ENCODE data around the gene SMTNL1.
"Not testable (repeated sequence)": the region's sequence is repeated elsewhere in the genome, so short reads cannot be mapped to it uniquely, and the experiment has no call there.

Gene SMTNL1

GRCh38 chr11:57529012-57529411, 8.4 kb upstream of the SMTNL1 start:
- Histone ChIP-seq H3K4me1 (ENCODE audit: control extremely low read depth in 1 of 4, control insufficient read depth in 4 of 4, insufficient read depth in 4 of 4, low read length in 3 of 4) (peaks cover 7 to 32% (median 19%) of the 10 kb centered on the region in 4 experiments), H3K27ac (ENCODE audit: insufficient read depth in 1 of 2, low read depth in 1 of 2, low read length in 2 of 2, poor library complexity in 1 of 2, severe bottlenecking in 2 of 2) (peak overlapping the region in 1 of 2 experiments; percentile 88), H3K36me3 (ENCODE audit: control insufficient read depth in 4 of 4, insufficient read depth in 4 of 4, low read length in 3 of 4) (peaks cover 3 to 35% (median 8%) of the 10 kb centered on the region in 4 experiments), H3K27me3 (replicated peaks in 2 of 5; ENCODE audit: control insufficient read depth in 4 of 5, insufficient read depth in 5 of 5, low read length in 4 of 5) (no peaks in the 10 kb centered on the region), H3K4me3 (ENCODE audit: control insufficient read depth in 1 of 7, extremely low read depth in 1 of 7, insufficient read depth in 4 of 7, low read depth in 2 of 7, low read length in 6 of 7) (no peak overlapping the region), H3K9me3 (ENCODE audit: control extremely low read depth in 1 of 5, control insufficient read depth in 4 of 5, insufficient read depth in 2 of 5, low read depth in 1 of 5, low read length in 4 of 5) (peaks cover 0 to 2% (median 0%) of the 10 kb centered on the region in 5 experiments)
- DNase-seq: no peak
- CTCF ChIA-PET: interaction anchor here (0.8 to 11.8 kb wide), 18 partner anchors 12 to 183 kb away, joined by 3 to 410 read pairs (median 6); partner anchors contain the start of genes RTN4RL2, SLC43A1 and UBE2L6
- POLR2A ChIA-PET: no interaction called here

DNA sequence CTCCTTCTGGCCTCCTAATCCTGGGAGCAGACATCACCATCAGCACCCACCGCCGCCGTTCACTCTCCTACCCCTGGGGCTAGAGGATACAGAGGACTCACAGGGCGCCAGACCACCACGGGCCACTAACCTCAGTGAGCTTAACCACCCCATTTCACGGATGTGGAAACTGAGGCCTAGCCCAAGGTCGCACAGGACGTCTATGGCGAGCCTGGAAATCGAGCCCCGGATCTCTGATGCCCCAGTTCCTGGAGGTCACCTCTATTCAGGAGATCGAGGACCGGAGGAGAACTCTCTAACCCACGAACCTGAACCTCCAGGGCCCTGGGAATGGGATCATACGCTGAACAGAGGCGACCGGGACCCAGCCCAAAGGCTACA, 7.2 kb upstream of the SMTNL1 start:
- WGBS (ENCODE audit: insufficient coverage): 1% methylated on average over 16 of the region's 17 CpGs
- ChIA-PET POLR2A (no interaction called here), CTCF (interaction anchor here (1.6 to 11.8 kb wide), 8 partner anchors 14 to 185 kb away, joined by 4 to 410 read pairs (median 54); partner anchors contain the start of gene SLC43A1)
- DNase-seq: no peak
- no peaks in the 10 kb centered on the region for H3K27me3 ChIP-seq (replicated peaks in 2 of 5; ENCODE audit: control insufficient read depth in 4 of 5, insufficient read depth in 5 of 5, low read length in 4 of 5)
- peak overlapping the region; percentile 62 to 96 (median 85) for H3K4me3 ChIP-seq (ENCODE audit: control insufficient read depth in 1 of 7, extremely low read depth in 1 of 7, insufficient read depth in 4 of 7, low read depth in 2 of 7, low read length in 6 of 7)
- H3K36me3 ChIP-seq (ENCODE audit: control insufficient read depth in 4 of 4, insufficient read depth in 4 of 4, low read length in 3 of 4): peaks cover 3 to 31% (median 8%) of the 10 kb centered on the region in 4 experiments
- peak overlapping the region; percentile 67 to 88 for H3K27ac ChIP-seq (ENCODE audit: insufficient read depth in 1 of 2, low read depth in 1 of 2, low read length in 2 of 2, poor library complexity in 1 of 2, severe bottlenecking in 2 of 2)
- peaks cover 7 to 32% (median 19%) of the 10 kb centered on the region in 4 experiments for H3K4me1 ChIP-seq (ENCODE audit: control extremely low read depth in 1 of 4, control insufficient read depth in 4 of 4, insufficient read depth in 4 of 4, low read length in 3 of 4)
- no peaks in the 10 kb centered on the region for H3K9me3 ChIP-seq (ENCODE audit: control extremely low read depth in 1 of 5, control insufficient read depth in 4 of 5, insufficient read depth in 2 of 5, low read depth in 1 of 5, low read length in 4 of 5)

DNA sequence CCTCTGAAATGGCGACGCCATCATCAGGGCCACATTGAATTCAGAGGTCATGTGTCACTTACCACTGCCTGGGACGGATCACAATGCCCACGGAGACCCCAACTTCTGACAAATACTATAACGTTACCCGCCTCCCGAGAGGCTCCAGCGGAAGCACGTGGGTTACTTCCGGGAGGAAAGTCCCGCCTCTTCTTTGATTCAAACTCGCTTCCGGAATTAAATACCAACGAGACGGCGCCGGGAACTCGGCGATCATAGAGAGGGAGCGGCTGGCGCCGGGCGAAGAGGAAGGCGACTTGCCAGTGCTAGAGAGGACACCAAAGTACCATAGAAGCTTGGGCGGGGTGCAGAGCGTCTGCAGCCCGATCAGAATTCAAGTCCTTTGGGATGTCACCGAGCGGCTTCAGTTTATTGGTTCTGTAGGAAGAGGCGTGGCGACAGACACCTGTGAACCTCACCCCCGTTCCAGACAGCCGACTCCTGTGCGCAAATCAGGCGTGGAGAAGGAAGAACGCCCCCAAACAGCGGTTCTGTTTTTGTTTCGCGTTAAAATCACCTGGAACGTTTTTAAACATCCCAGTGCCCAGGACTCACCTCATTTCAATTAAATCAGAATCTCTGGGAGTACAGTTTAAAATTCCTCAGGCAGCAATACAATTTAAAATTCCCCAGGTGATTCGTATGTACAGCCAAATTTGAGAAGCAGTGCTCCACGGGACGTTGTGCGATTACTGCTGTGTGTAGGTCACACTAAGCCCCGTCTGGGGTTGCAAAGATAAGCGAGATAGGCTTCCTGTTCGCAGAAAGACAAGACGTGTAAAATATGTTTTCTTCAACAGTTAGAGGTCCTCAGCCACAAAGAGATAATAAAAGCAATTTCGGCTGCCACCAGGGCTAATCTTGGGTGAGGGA, 6.5 kb upstream of the SMTNL1 start, which contains the start of gene TIMM10:
Gene TIMM10 (minus strand): TSS at position 159 of the 912 bp plus-strand sequence. CDS start 565 bp downstream, outside the sequence.
- Histone ChIP-seq H3K9me3 (ENCODE audit: control extremely low read depth in 1 of 5, control insufficient read depth in 4 of 5, insufficient read depth in 2 of 5, low read depth in 1 of 5, low read length in 4 of 5) (no peaks in the 10 kb centered on the region), H3K4me1 (ENCODE audit: control extremely low read depth in 1 of 4, control insufficient read depth in 4 of 4, insufficient read depth in 4 of 4, low read length in 3 of 4) (peaks cover 7 to 32% (median 19%) of the 10 kb centered on the region in 4 experiments), H3K27me3 (replicated peaks in 2 of 5; ENCODE audit: control insufficient read depth in 4 of 5, insufficient read depth in 5 of 5, low read length in 4 of 5) (no peaks in the 10 kb centered on the region), H3K36me3 (ENCODE audit: control insufficient read depth in 4 of 4, insufficient read depth in 4 of 4, low read length in 3 of 4) (peaks cover 3 to 28% (median 8%) of the 10 kb centered on the region in 4 experiments), H3K4me3 (ENCODE audit: control insufficient read depth in 1 of 7, extremely low read depth in 1 of 7, insufficient read depth in 4 of 7, low read depth in 2 of 7, low read length in 6 of 7) (peak within 1 kb of the TSS; percentile 62 to 96 (median 85)), H3K27ac (ENCODE audit: insufficient read depth in 1 of 2, low read depth in 1 of 2, low read length in 2 of 2, poor library complexity in 1 of 2, severe bottlenecking in 2 of 2) (peak within 1 kb of the TSS; percentile 67 to 88)
- CTCF ChIA-PET: interaction anchor here (1.1 to 11.8 kb wide), 9 partner anchors 14 to 183 kb away, joined by 3 to 410 read pairs (median 9); partner anchors contain the start of genes SLC43A1 and UBE2L6
- POLR2A ChIA-PET: interaction anchor here (0.8 to 1.2 kb wide), 3 partner anchors 107 to 1947 kb away, joined by 3 read pairs; no protein-coding TSS in a partner anchor
- 0% methylated on average over 48 of the region's 49 CpGs for WGBS (ENCODE audit: insufficient coverage)
- peak; percentile 97 to 98 (median 98) for DNase-seq

GRCh38 chr11:57534449-57534848, 2.9 kb upstream of the SMTNL1 start:
- POLR2A ChIA-PET; H3K36me3 ChIP-seq (ENCODE audit: control insufficient read depth in 4 of 4, insufficient read depth in 4 of 4, low read length in 3 of 4); H3K4me3 ChIP-seq (ENCODE audit: control insufficient read depth in 1 of 7, extremely low read depth in 1 of 7, insufficient read depth in 4 of 7, low read depth in 2 of 7, low read length in 6 of 7); H3K9me3 ChIP-seq (ENCODE audit: control extremely low read depth in 1 of 5, control insufficient read depth in 4 of 5, insufficient read depth in 2 of 5, low read depth in 1 of 5, low read length in 4 of 5); DNase-seq; H3K27ac ChIP-seq (ENCODE audit: insufficient read depth in 1 of 2, low read depth in 1 of 2, low read length in 2 of 2, poor library complexity in 1 of 2, severe bottlenecking in 2 of 2); H3K27me3 ChIP-seq (replicated peaks in 2 of 5; ENCODE audit: control insufficient read depth in 4 of 5, insufficient read depth in 5 of 5, low read length in 4 of 5): not testable (repeated sequence)
- CTCF ChIA-PET: interaction anchor here (1.0 to 11.8 kb wide), 5 partner anchors 9 to 191 kb away, joined by 3 to 115 read pairs (median 4); no protein-coding TSS in a partner anchor
- 98% methylated on average over 5 of the region's 7 CpGs for WGBS (ENCODE audit: insufficient coverage)
- H3K4me1 ChIP-seq (ENCODE audit: control extremely low read depth in 1 of 4, control insufficient read depth in 4 of 4, insufficient read depth in 4 of 4, low read length in 3 of 4): peaks cover 7 to 25% (median 16%) of the 10 kb centered on the region in 4 experiments

DNA sequence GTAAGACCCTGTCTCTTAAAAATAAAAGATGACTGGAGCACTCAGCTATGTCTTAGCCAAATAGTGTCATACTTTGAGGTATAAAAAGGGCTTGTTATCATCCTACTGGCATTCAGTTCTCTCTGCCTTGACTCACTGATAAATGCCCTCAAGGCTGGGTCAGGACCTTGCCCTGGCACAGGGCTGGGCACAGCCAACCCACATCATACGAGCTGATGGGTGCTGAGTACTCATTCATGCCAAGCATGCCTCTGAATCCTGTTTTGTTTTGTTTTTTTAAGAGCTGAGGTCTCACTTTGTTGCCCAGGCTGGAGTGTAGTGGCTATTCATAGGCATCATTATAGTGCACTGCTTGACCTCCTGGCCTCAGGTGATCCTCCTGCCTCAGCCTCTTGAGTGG, 1.9 kb downstream of the SMTNL1 start:
- ChIA-PET CTCF (interaction anchor here (0.8 to 1.5 kb wide), 2 partner anchors 9 to 102 kb away, joined by 3 read pairs; no protein-coding TSS in a partner anchor), POLR2A (no interaction called here)
- 100% methylated on average over 1 of the region's 1 CpG for WGBS (ENCODE audit: insufficient coverage)
- H3K9me3 ChIP-seq (ENCODE audit: control extremely low read depth in 1 of 5, control insufficient read depth in 4 of 5, insufficient read depth in 2 of 5, low read depth in 1 of 5, low read length in 4 of 5): no peaks in the 10 kb centered on the region
- H3K4me1 ChIP-seq (ENCODE audit: control extremely low read depth in 1 of 4, control insufficient read depth in 4 of 4, insufficient read depth in 4 of 4, low read length in 3 of 4): no peaks in the 10 kb centered on the region
- no peaks in the 10 kb centered on the region for H3K27me3 ChIP-seq (replicated peaks in 2 of 5; ENCODE audit: control insufficient read depth in 4 of 5, insufficient read depth in 5 of 5, low read length in 4 of 5)
- H3K4me3 ChIP-seq (ENCODE audit: control insufficient read depth in 1 of 7, extremely low read depth in 1 of 7, insufficient read depth in 4 of 7, low read depth in 2 of 7, low read length in 6 of 7): no peak overlapping the region
- no peak overlapping the region for H3K27ac ChIP-seq (ENCODE audit: insufficient read depth in 1 of 2, low read depth in 1 of 2, low read length in 2 of 2, poor library complexity in 1 of 2, severe bottlenecking in 2 of 2)
- H3K36me3 ChIP-seq (ENCODE audit: control insufficient read depth in 4 of 4, insufficient read depth in 4 of 4, low read length in 3 of 4): peaks cover 0 to 8% (median 2%) of the 10 kb centered on the region in 4 experiments
- no peak for DNase-seq

- Histone ChIP-seq H3K4me3 (ENCODE audit: control insufficient read depth in 1 of 7, extremely low read depth in 1 of 7, insufficient read depth in 4 of 7, low read depth in 2 of 7, low read length in 6 of 7) (no peak overlapping the region), H3K27me3 (replicated peaks in 2 of 5; ENCODE audit: control insufficient read depth in 4 of 5, insufficient read depth in 5 of 5, low read length in 4 of 5) (no peaks in the 10 kb centered on the region), H3K27ac (ENCODE audit: insufficient read depth in 1 of 2, low read depth in 1 of 2, low read length in 2 of 2, poor library complexity in 1 of 2, severe bottlenecking in 2 of 2) (no peak overlapping the region), H3K36me3 (ENCODE audit: control insufficient read depth in 4 of 4, insufficient read depth in 4 of 4, low read length in 3 of 4) (peaks cover 2 to 8% (median 3%) of the 10 kb centered on the region in 4 experiments), H3K9me3 (ENCODE audit: control extremely low read depth in 1 of 5, control insufficient read depth in 4 of 5, insufficient read depth in 2 of 5, low read depth in 1 of 5, low read length in 4 of 5) (no peaks in the 10 kb centered on the region), H3K4me1 (ENCODE audit: control extremely low read depth in 1 of 4, control insufficient read depth in 4 of 4, insufficient read depth in 4 of 4, low read length in 3 of 4) (no peaks in the 10 kb centered on the region)
- ChIA-PET POLR2A (no interaction called here), CTCF (no interaction called here)
- no peak for DNase-seq
- WGBS (ENCODE audit: insufficient coverage): 96% methylated on average over 3 of the region's 5 CpGs
Measured at GRCh38 chr11:57541169-57541568, 3.8 kb downstream of the SMTNL1 start.

All from common myeloid progenitor, CD34-positive (primary cell).